Lower lobe of right lung (tissue), 2 donors: Measurements from ENCODE around the gene ATRIP. TPM values are rescaled to one million over a fixed set of nuclear protein-coding genes. Genes with fewer than 3 reads are reported as not detected.

ENCODE experiments used
- ATAC-seq, 2 donors: fragments of 200-7000 bp; cut with Tn5 transposase; one replicate each; pipeline ENCODE4 v1.9.1; 2020 to 2022; ENCODE audit warnings: mild to moderate bottlenecking in 2 of 2, moderate library complexity in 2 of 2
- DNase-seq: peaks from one replicate; pipeline ENCODE4 v3.0.0-alpha.2; 2020
- H3K27ac ChIP-seq: fragments of 200-600 bp; one replicate; pipeline ENCODE4 v1.8.0; 2022
- H3K27me3 ChIP-seq: fragments of 200-600 bp; one replicate; pipeline ENCODE4 v1.8.0; 2022; ENCODE audit warnings: low read depth
- H3K36me3 ChIP-seq: fragments of 200-600 bp; one replicate; pipeline ENCODE4 v1.8.0; 2022; ENCODE audit warnings: mild to moderate bottlenecking
- H3K4me1 ChIP-seq: fragments of 200-600 bp; one replicate; pipeline ENCODE4 v1.8.0; 2022
- H3K4me3 ChIP-seq: fragments of 200-600 bp; one replicate; pipeline ENCODE4 v1.8.0; 2022; ENCODE audit warnings: mild to moderate bottlenecking
- H3K9me3 ChIP-seq: fragments of 200-600 bp; one replicate; pipeline ENCODE4 v1.8.0; 2022
- intact Hi-C: fragments of 100-400 bp; cut with DNase I; formaldehyde crosslinking; loops from one replicate; pipeline ENCODE4 v1.11.0; 2022
- total RNA-seq: library from RNA; stranded (reverse); fragmentation: NEBNext Ultra II Directional; extraction: Animal tissue kit (Norgen Biotek cat#: 25700); gene quantifications from one replicate; pipeline ENCODE4 v1.2.1, GENCODE V29; 2021
- TF ChIP-seq, protein P1 (sequence below): fragments of 200-600 bp; IDR thresholded peaks from one replicate; pipeline ENCODE4 v1.8.0; 2022; ENCODE audit warnings: antibody characterized with exemption, mild to moderate bottlenecking
- donor health status: DM: no; HTN: yes; CAD: no; lungs with severe emphysema.

Gene ATRIP
- total RNA-seq, 1 donor from 2014 or later, result 5.9 TPM

- peaks cover 25% of the 10 kb centered on the region for H3K36me3 ChIP-seq
- no peaks in the 10 kb centered on the region for H3K27me3 ChIP-seq
- DNase-seq (peak; percentile 57), ATAC-seq (no peak)
- peak overlapping the region; percentile 97 for H3K27ac ChIP-seq
- intact Hi-C loops, result no loop called here
- peaks cover 34% of the 10 kb centered on the region for H3K4me1 ChIP-seq
- TF ChIP-seq, protein P1, sequence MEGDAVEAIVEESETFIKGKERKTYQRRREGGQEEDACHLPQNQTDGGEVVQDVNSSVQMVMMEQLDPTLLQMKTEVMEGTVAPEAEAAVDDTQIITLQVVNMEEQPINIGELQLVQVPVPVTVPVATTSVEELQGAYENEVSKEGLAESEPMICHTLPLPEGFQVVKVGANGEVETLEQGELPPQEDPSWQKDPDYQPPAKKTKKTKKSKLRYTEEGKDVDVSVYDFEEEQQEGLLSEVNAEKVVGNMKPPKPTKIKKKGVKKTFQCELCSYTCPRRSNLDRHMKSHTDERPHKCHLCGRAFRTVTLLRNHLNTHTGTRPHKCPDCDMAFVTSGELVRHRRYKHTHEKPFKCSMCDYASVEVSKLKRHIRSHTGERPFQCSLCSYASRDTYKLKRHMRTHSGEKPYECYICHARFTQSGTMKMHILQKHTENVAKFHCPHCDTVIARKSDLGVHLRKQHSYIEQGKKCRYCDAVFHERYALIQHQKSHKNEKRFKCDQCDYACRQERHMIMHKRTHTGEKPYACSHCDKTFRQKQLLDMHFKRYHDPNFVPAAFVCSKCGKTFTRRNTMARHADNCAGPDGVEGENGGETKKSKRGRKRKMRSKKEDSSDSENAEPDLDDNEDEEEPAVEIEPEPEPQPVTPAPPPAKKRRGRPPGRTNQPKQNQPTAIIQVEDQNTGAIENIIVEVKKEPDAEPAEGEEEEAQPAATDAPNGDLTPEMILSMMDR, result no peak
- H3K4me3 ChIP-seq, result peak overlapping the region; percentile 80
- no peaks in the 10 kb centered on the region for H3K9me3 ChIP-seq
Observed at GRCh38 chr3:48502728-48503168, 56.2 kb downstream of the ATRIP start.

DNA sequence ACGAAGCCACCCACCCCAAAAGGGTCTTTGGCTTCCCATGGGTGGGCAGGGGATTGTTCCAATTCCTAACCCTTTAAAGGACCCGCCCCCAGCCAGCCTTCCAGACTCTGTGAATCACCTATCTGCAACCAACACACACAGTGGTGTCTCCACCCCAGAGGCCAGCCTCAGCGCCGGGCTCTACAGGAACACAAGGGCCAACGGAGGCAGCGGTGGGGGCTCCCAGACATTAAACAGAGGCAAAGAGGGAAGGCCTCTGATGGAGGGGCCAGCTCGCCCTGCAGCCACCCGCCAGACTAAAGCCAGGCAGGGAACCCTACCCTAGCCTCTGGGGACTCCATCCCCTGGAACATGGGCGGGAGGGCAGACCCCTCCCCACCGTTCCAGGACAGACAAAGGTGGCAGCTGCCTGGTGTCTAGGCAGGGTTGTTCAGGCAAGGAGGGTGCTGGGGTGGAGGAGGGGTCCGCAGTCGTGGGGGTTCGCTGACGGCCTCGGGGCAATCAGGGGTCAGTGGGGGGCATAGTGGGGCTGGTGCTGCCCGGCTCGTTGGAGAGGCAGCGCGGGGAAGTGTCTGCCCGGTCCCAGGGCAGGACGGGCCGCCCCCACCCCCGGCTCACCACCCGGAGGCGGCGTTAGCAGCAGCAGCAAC is 57.0 kb downstream of the ATRIP start:
- Histone ChIP-seq H3K27me3 (no peaks in the 10 kb centered on the region), H3K4me1 (peaks cover 36% of the 10 kb centered on the region), H3K9me3 (no peaks in the 10 kb centered on the region), H3K27ac (peak overlapping the region; percentile 97), H3K36me3 (peaks cover 17% of the 10 kb centered on the region), H3K4me3 (peak overlapping the region; percentile 80)
- TF ChIP-seq, protein P1, result no peak
- ATAC-seq, result peak; percentile 15 to 49
- intact Hi-C loops, result no loop called here
- peak; percentile 53 for DNase-seq

DNA sequence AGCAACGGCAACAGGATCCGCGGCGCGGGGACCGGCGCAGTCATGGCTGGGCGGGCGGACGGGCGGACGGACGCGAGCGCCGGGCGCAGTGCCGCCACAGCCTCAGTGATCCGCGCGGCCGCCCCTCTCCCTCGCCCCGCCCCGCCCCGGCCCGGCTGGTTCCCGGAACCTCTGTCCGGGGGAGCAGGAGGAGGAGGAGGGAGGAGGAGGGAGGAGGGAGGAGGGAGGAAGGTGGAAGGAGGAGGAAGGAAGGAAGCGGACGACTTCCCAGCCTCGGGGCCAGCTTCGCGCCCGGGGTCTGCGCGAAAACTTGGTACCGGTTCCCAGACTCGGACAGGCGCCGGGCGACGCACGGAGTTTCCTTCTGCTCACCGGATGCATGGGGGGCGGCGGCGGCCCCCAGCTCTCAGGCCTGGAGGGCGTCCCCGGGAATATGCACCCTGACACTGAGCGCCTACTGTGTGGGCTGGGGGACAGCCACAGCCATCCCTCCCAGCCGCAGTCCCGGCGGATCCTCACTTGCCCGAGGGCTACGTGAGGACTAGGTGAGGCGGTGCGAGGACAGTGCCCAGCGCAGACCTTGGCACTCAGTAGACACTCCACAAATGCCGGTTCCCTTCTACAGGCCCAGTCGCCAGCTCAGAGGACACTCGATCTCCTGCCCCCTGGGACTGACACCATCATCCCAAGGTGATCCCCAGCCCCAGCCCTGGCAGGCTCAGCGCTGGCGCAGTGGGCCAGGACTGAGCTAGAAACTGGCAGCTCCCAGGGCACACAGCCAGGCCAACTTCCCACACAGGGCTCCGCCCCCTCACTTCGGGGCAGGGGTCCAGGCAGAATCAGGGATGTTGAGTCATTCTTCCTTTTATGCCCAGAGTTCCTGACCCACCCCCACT is 57.8 kb downstream of the ATRIP start, which contains the start of gene SHISA5:
SHISA5 (minus strand) TSS at position 124 of the 896 bp plus-strand sequence; CDS start at position 44, 80 bp downstream.
- H3K36me3 ChIP-seq, result peaks cover 10% of the 10 kb centered on the region
- intact Hi-C loops, result no loop called here
- H3K27me3 ChIP-seq, result no peaks in the 10 kb centered on the region
- ATAC-seq (peak; percentile 89 to 92), DNase-seq (peak; percentile 84)
- H3K4me3 ChIP-seq, result peak within 1 kb of the TSS; percentile 80
- TF ChIP-seq, protein P1, result no peak
- H3K9me3 ChIP-seq, result no peaks in the 10 kb centered on the region
- H3K27ac ChIP-seq, result peak within 1 kb of the TSS; percentile 97
- peaks cover 36% of the 10 kb centered on the region for H3K4me1 ChIP-seq

GRCh38 chr3:48505146-48505545 is 58.6 kb downstream of the ATRIP start:
- TF ChIP-seq, protein P1, result no peak
- H3K4me3 ChIP-seq, result peak overlapping the region; percentile 80
- no peaks in the 10 kb centered on the region for H3K9me3 ChIP-seq
- H3K4me1 ChIP-seq, result peaks cover 36% of the 10 kb centered on the region
- H3K27me3 ChIP-seq, result no peaks in the 10 kb centered on the region
- peaks cover 6% of the 10 kb centered on the region for H3K36me3 ChIP-seq
- peak overlapping the region; percentile 97 for H3K27ac ChIP-seq
- intact Hi-C loops, result no loop called here
- no peak for ATAC-seq
- no peak for DNase-seq

DNA sequence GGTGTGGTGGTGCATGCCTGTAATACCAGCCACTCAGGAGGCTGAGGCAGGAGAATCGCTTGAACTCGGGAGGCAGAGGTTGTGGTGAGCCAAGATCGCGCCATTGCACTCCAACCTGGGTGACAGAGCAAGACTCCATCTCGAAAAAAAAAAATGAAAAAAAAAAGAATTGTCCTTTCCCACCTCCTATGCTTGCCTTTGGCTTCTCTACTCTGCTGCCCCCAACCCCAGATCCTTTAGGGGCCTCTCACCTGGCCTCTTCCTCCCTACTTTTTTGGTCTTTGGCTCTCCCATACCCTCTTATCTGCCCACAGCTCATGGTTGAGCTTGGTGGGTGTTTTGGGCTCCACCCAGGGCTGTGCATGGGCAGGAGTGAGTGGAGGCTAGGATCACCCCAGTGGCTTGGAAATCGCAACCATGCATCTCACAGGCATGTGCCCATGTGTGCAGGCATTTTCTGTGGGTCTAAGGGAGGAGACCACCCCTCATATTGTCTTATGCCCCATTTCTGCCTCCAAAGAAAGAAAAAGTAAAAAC is 59.5 kb downstream of the ATRIP start:
- no peak overlapping the region for H3K27ac ChIP-seq
- H3K36me3 ChIP-seq, result no peaks in the 10 kb centered on the region
- DNase-seq, result no peak
- H3K4me1 ChIP-seq, result peaks cover 36% of the 10 kb centered on the region
- no peak overlapping the region for H3K4me3 ChIP-seq
- TF ChIP-seq, protein P1, result no peak
- no peaks in the 10 kb centered on the region for H3K9me3 ChIP-seq
- intact Hi-C loops, result no loop called here
- no peak for ATAC-seq
- H3K27me3 ChIP-seq, result no peaks in the 10 kb centered on the region
